K562 (cell line): Measurements from ENCODE around the gene WDR13. TPM values are rescaled to one million over a fixed set of nuclear protein-coding genes. Genes with fewer than 3 reads are reported as not detected.
A peak's percentile ranks its signal among the peaks of the same experiment; 100 is the strongest.

Experiments
- ARID3A ChIP-seq: IDR thresholded peaks from 2 replicates; pipeline ENCODE4 v1.6.1; 2012; ENCODE audit warnings: low read depth, low read length, improper control_type of control experiment, borderline replicate concordance
- DLX4 ChIP-seq: fragments of 250-450 bp; sonication (Bioruptor Pico); IDR thresholded peaks from 2 replicates; pipeline ENCODE4 v1.6.1; 2021; ENCODE audit warnings: mild to moderate bottlenecking
- DPF2 ChIP-seq: fragments of 450-650 bp; IDR thresholded peaks from 2 replicates; pipeline ENCODE4 v1.6.1; 2016
- FOXA1 ChIP-seq: fragments of 450-650 bp; IDR thresholded peaks from 2 replicates; pipeline ENCODE4 v1.6.1; 2016; ENCODE audit warnings: mild to moderate bottlenecking, borderline replicate concordance
- JUNB ChIP-seq: fragments of 450-650 bp; formaldehyde crosslinking; conservative IDR thresholded peaks from 2 replicates; pipeline ENCODE4 v1.4.0; 2020; ENCODE audit warnings: mild to moderate bottlenecking
- L3MBTL2 ChIP-seq: fragments of 450-650 bp; IDR thresholded peaks from 2 replicates; pipeline ENCODE4 v1.6.1; 2016; ENCODE audit warnings: mild to moderate bottlenecking, moderate library complexity
- MGA ChIP-seq: fragments of 450-650 bp; IDR thresholded peaks from 2 replicates; pipeline ENCODE4 v1.6.1; 2016; ENCODE audit warnings: mild to moderate bottlenecking, moderate library complexity
- NFXL1 ChIP-seq: fragments of 450-650 bp; formaldehyde crosslinking; IDR thresholded peaks from 2 replicates; pipeline ENCODE4 v1.4.0; 2021; ENCODE audit warnings: mild to moderate bottlenecking
- VEZF1 ChIP-seq: fragments of 200-800 bp; sonication (Bioruptor generic); IDR thresholded peaks from 2 replicates; pipeline ENCODE4 v1.6.1; 2017; ENCODE audit warnings: missing genetic modification characterization, missing compliant biosample characterization
- YBX1 ChIP-seq: fragments of 450-650 bp; IDR thresholded peaks from 2 replicates; pipeline ENCODE4 v1.7.1; 2016; ENCODE audit warnings: mild to moderate bottlenecking
- ZNF311 ChIP-seq: fragments of 250-450 bp; sonication (Bioruptor Pico); IDR thresholded peaks from 2 replicates; pipeline ENCODE4 v1.4.0; 2020; ENCODE audit warnings: mild to moderate bottlenecking, moderate library complexity
- polyA plus RNA-seq, 8 experiments: library from polyadenylated mRNA; depleted of rRNA in 4 of 8; stranded (reverse) in 5 of 8; unstranded in 3 of 8; fragments of >200 nt; fragmentation: Nextera tagmentation in 2 of 8; fragmentation: Illumina TruSeq in 1 of 8; extraction: Ambion mirVana in 2 of 8; extraction: Trizol in 1 of 8; gene quantifications; 2 replicates each; pipeline versions ENCODE4 v1.2.1 to v1.2.3, GENCODE V29; 2011 to 2014; ENCODE audit warnings: inconsistent platforms in 1 of 8, missing spikeins in 1 of 8
- total RNA-seq, 7 experiments: library from RNA; depleted of rRNA in 6 of 7; stranded (reverse); fragments of >200 nt in 6 of 7; fragmentation: Illumina TruSeq in 2 of 7; extraction: Trizol in 2 of 7; gene quantifications; 2 replicates each; pipeline versions ENCODE4 v1.2.1 to v1.2.3, GENCODE V29; 2011 to 2021; ENCODE audit warnings: low replicate concordance in 1 of 7

WDR13 gene
- total and polyA plus RNA-seq, 9 of the 15 experiments (the other 6 are each of a cell fraction or from before 2014, with no cell fraction given) = 7.4 to 70.5 (median 31.4) TPM

- no peak for TF ChIP-seq YBX1
- no peak for TF ChIP-seq FOXA1
- peak; percentile 73 for TF ChIP-seq L3MBTL2
- peak; percentile 43; the same call in 1 of the 2 replicates for TF ChIP-seq DPF2
- TF ChIP-seq VEZF1 (CRISPR knock-in tag) = peak; percentile 59
- TF ChIP-seq ZNF311 (CRISPR knock-in tag) = no peak
- TF ChIP-seq ARID3A = peak; percentile 73; the same call in 1 of the 2 replicates
- TF ChIP-seq JUNB (CRISPR knock-in tag) = no peak
- TF ChIP-seq NFXL1 (CRISPR knock-in tag) = no peak
- no peak for TF ChIP-seq DLX4 (CRISPR knock-in tag)
- no peak for TF ChIP-seq MGA
Measured at GRCh38 chrX:48597353-48598264, at the start of gene WDR13 (continued).
